Panc1 (cell line): Measurements from ENCODE around the gene PSMA5. TPM values are rescaled to one million over a fixed set of nuclear protein-coding genes. Genes with fewer than 3 reads are reported as not detected.

ENCODE experiments used
- ATAC-seq: fragments of 200-7000 bp; cut with Tn5 transposase; 2 replicates; pipeline ENCODE4 v1.9.1; 2020; ENCODE audit warnings: mild to moderate bottlenecking, moderate library complexity
- BruUV-seq: library from RNA; stranded (reverse); fragments of 400-500 nt; replicated peaks from 2 replicates; lab custom pipeline; 2021; lab: Mats Ljungman, UMichigan
- CTCF ChIA-PET: fragments of 300-600 bp; sonication (Branson Sonifier 250); formaldehyde crosslinking; loops from one replicate; lab custom pipeline; 2022; ENCODE audit warnings: antibody characterized with exemption; lab: Charles Lee
- POLR2A ChIA-PET: fragments of 300-600 bp; sonication (Branson Sonifier 250); formaldehyde crosslinking; loops from one replicate; lab custom pipeline; 2022; ENCODE audit warnings: antibody characterized with exemption; lab: Charles Lee
- DNase-seq: peaks from one replicate; pipeline ENCODE4 v3.0.0-alpha.2; 2010; ENCODE audit warnings: low read depth, low spot score
- H3K27ac ChIP-seq: 2 replicates; pipeline ENCODE4 v1.5.1; 2011; ENCODE audit warnings: mild to moderate bottlenecking, low read length, inconsistent platforms
- H3K27me3 ChIP-seq: fragments of 200-500 bp; sonication (Bioruptor generic); 2 replicates; pipeline ENCODE4 v1.6.0; 2014; ENCODE audit warnings: low read length, inconsistent platforms; ENCODE audit not compliant: control insufficient read depth, insufficient read depth
- H3K36me3 ChIP-seq: fragments of 200-500 bp; sonication (Bioruptor generic); 2 replicates; pipeline ENCODE4 v1.5.1; 2014; ENCODE audit warnings: inconsistent platforms, mild to moderate bottlenecking, low read length, moderate library complexity; ENCODE audit not compliant: control insufficient read depth, insufficient read depth
- H3K4me1 ChIP-seq: 2 replicates; pipeline ENCODE4 v1.5.1; 2011; ENCODE audit warnings: inconsistent platforms, mild to moderate bottlenecking, low read length, moderate library complexity; ENCODE audit not compliant: control insufficient read depth, insufficient read depth
- H3K4me3 ChIP-seq, 2 experiments: 2 replicates each; pipeline ENCODE4 v1.5.1; 2011 to 2012; ENCODE audit warnings: low read depth in 2 of 2, low read length in 2 of 2, mild to moderate bottlenecking in 2 of 2, inconsistent platforms in 1 of 2, moderate library complexity in 1 of 2
- H3K9me3 ChIP-seq: fragments of 200-500 bp; sonication (Bioruptor generic); 2 replicates; pipeline ENCODE4 v1.5.1; 2014; ENCODE audit warnings: low read depth, mild to moderate bottlenecking, inconsistent platforms, low read length, moderate library complexity; ENCODE audit not compliant: control insufficient read depth, insufficient read depth
- POLR2AphosphoS5 ChIP-seq: IDR thresholded peaks from 2 replicates; pipeline ENCODE4 v1.6.1; 2012; ENCODE audit warnings: mild to moderate bottlenecking, low read depth, low read length, moderate library complexity
- SIN3A ChIP-seq: IDR thresholded peaks from 2 replicates; pipeline ENCODE4 v1.6.1; 2012; ENCODE audit warnings: low read depth, mild to moderate bottlenecking, low read length, moderate library complexity, borderline replicate concordance; ENCODE audit not compliant: insufficient read depth
- TCF7L2 ChIP-seq: IDR thresholded peaks from 2 replicates; pipeline ENCODE4 v1.6.1; 2011; ENCODE audit warnings: mild to moderate bottlenecking, low read depth, low read length, inconsistent platforms
- in situ Hi-C: cut with HindIII; loops from 2 replicates; pipeline ENCODE4 v1.10.0; 2016; ENCODE audit warnings: low sequenced_read_pairs, low pct_unique_long_range_greater_than_20kb
- intact Hi-C: fragments of 100-400 bp; cut with micrococcal nuclease; formaldehyde crosslinking; loops from one replicate; pipeline ENCODE4 v1.10.0; 2022; ENCODE audit not compliant: unreplicated experiment
- total RNA-seq: library from RNA; stranded (reverse); gene quantifications from one replicate; pipeline ENCODE4 v1.2.1, GENCODE V29; 2021; ENCODE audit not compliant: unreplicated experiment
- TF ChIP-seq, protein P1 (sequence below), 2 experiments: IDR thresholded peaks; 2 replicates each; pipeline ENCODE4 v1.6.1; 2011 to 2012; ENCODE audit warnings: low read depth in 2 of 2, control low read depth in 1 of 2, low read length in 1 of 2, mild to moderate bottlenecking in 1 of 2, moderate library complexity in 1 of 2; ENCODE audit not compliant: insufficient read depth in 1 of 2
- TF ChIP-seq, protein P2 (sequence below): fragments of 450-650 bp; IDR thresholded peaks from 2 replicates; pipeline ENCODE4 v1.5.1; 2017; ENCODE audit warnings: mild to moderate bottlenecking

PSMA5 gene
- total RNA-seq, 1 experiment from 2014 or later: 118 TPM

DNA sequence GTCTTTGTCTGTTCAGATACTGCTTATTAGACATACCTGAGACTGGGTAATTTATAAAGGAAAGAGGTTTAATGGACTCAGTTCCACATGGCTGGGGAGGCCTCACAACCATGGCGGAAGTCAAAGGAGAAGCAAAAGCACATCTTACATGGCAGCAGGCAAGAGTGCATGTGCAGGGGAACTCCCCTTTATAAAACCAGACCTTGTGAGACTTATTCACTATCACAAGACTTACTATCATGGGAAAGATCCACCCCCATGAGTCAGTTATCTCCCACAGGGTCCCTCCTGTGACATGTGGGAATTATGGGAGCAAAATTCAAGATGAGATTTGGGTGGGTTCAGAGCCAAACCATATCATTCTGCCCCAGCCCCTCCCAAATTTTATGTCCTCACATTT, 7.1 kb upstream of the PSMA5 start:
- CTCF ChIA-PET: no interaction called here
- BruUV-seq: no TSS peak
- in situ Hi-C loops: no loop called here

DNA sequence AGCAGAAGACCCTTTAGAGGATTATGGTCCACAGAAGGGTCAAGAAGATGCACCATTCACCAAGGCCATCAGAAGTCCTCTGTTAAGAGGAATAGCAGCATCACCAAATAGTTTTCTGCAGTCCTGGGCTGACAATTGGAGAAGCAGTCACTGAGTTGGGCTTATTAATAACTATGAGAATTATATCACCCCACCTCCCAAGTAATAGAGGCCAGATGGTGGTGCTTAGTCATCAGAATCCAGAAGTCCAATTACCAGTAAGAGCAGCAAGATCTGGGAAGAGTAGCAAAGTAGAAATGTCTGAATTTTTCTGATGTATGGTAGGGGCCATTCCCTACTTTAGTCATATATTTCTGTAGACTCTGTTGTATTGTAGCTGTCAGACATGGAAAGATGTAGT, 6.1 kb upstream of the PSMA5 start:
- TF ChIP-seq SIN3A (no peak), POLR2AphosphoS5 (no peak), TCF7L2 (no peak)
- TF ChIP-seq, protein P1, sequence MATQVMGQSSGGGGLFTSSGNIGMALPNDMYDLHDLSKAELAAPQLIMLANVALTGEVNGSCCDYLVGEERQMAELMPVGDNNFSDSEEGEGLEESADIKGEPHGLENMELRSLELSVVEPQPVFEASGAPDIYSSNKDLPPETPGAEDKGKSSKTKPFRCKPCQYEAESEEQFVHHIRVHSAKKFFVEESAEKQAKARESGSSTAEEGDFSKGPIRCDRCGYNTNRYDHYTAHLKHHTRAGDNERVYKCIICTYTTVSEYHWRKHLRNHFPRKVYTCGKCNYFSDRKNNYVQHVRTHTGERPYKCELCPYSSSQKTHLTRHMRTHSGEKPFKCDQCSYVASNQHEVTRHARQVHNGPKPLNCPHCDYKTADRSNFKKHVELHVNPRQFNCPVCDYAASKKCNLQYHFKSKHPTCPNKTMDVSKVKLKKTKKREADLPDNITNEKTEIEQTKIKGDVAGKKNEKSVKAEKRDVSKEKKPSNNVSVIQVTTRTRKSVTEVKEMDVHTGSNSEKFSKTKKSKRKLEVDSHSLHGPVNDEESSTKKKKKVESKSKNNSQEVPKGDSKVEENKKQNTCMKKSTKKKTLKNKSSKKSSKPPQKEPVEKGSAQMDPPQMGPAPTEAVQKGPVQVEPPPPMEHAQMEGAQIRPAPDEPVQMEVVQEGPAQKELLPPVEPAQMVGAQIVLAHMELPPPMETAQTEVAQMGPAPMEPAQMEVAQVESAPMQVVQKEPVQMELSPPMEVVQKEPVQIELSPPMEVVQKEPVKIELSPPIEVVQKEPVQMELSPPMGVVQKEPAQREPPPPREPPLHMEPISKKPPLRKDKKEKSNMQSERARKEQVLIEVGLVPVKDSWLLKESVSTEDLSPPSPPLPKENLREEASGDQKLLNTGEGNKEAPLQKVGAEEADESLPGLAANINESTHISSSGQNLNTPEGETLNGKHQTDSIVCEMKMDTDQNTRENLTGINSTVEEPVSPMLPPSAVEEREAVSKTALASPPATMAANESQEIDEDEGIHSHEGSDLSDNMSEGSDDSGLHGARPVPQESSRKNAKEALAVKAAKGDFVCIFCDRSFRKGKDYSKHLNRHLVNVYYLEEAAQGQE (IDR thresholded peaks at IDR 0.05; ENCODE audit: insufficient read depth in 1 of 2, low read depth in 2 of 2, low read length in 1 of 2): no peak
- TF ChIP-seq, protein P2, sequence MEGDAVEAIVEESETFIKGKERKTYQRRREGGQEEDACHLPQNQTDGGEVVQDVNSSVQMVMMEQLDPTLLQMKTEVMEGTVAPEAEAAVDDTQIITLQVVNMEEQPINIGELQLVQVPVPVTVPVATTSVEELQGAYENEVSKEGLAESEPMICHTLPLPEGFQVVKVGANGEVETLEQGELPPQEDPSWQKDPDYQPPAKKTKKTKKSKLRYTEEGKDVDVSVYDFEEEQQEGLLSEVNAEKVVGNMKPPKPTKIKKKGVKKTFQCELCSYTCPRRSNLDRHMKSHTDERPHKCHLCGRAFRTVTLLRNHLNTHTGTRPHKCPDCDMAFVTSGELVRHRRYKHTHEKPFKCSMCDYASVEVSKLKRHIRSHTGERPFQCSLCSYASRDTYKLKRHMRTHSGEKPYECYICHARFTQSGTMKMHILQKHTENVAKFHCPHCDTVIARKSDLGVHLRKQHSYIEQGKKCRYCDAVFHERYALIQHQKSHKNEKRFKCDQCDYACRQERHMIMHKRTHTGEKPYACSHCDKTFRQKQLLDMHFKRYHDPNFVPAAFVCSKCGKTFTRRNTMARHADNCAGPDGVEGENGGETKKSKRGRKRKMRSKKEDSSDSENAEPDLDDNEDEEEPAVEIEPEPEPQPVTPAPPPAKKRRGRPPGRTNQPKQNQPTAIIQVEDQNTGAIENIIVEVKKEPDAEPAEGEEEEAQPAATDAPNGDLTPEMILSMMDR: no peak
- ChIA-PET CTCF (no interaction called here), POLR2A (no interaction called here)
- DNase-seq (no peak), ATAC-seq (no peak)
- intact Hi-C loops: loop anchor here (10.0 kb wide), 1 partner anchor 102 kb away; the partner anchor contains the start of gene GPR61
- H3K4me3 ChIP-seq: no peak overlapping the region
- H3K36me3 ChIP-seq: no peaks in the 10 kb centered on the region
- no peak overlapping the region for H3K27ac ChIP-seq
- peaks cover under 1% of the 10 kb centered on the region; the same call in 1 of the 2 replicates for H3K4me1 ChIP-seq
- no peaks in the 10 kb centered on the region for H3K9me3 ChIP-seq
- in situ Hi-C loops: no loop called here
- H3K27me3 ChIP-seq: no peaks in the 10 kb centered on the region
- BruUV-seq: no TSS peak

More for the DNA sequence above, 7.1 kb upstream of the PSMA5 start:
- Histone ChIP-seq H3K27ac (no peak overlapping the region), H3K36me3 (no peaks in the 10 kb centered on the region), H3K4me3 (no peak overlapping the region), H3K27me3 (no peaks in the 10 kb centered on the region), H3K9me3 (no peaks in the 10 kb centered on the region), H3K4me1 (no peaks in the 10 kb centered on the region)
- DNase-seq: no peak
- ATAC-seq: no peak
- intact Hi-C loops: loop anchor here (10.0 kb wide), 1 partner anchor 101 kb away; the partner anchor contains the start of gene GPR61
- TF ChIP-seq, protein P2: no peak
- TF ChIP-seq SIN3A: no peak
- no peak for TF ChIP-seq POLR2AphosphoS5
- TF ChIP-seq, protein P1 (IDR thresholded peaks at IDR 0.05; ENCODE audit: insufficient read depth in 1 of 2, low read depth in 2 of 2, low read length in 1 of 2): no peak
- TF ChIP-seq TCF7L2: no peak
- POLR2A ChIA-PET: no interaction called here
